ENCODE data around the gene TNFRSF1B.

The TNFRSF1B gene

DNA sequence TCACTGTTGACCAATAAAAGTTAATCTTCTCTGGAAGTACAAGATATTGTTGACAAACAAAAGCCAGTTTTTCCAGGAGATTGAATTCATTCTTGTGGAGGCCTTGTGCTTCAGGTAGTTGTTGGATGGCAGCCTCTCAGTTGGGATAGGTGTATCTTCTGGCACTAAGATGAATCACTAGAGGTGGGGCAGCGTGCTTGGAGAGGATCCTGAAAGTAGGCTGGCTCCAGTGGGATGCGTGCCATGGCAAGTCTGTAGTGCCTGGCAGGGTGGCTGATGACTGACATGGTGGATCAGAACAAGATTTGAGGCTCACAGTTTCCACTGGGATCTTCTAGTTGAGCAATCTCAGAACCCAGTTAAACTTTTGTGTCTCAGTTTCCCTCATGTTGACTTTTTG is 65.4 kb downstream of the TNFRSF1B start:
- Histone ChIP-seq H3K9me3 (ENCODE audit: control insufficient read depth, low read length) (no peaks in the 10 kb centered on the region), H3K4me2 (ENCODE audit: low read length) (peak overlapping the region; percentile 4), H3K4me3 (ENCODE audit: low read depth, low read length) (no peak overlapping the region), H3K36me3 (ENCODE audit: control insufficient read depth, insufficient read depth, low read length) (no peaks in the 10 kb centered on the region), H3K9ac (no peak overlapping the region), H3K79me2 (peaks cover 13% of the 10 kb centered on the region), H3K4me1 (peaks cover 3% of the 10 kb centered on the region), H3K27ac (no peak overlapping the region), H2AFZ (no peak overlapping the region), H3K27me3 (ENCODE audit: control insufficient read depth, insufficient read depth, low read length) (no peaks in the 10 kb centered on the region)
- TF ChIP-seq, protein P1, sequence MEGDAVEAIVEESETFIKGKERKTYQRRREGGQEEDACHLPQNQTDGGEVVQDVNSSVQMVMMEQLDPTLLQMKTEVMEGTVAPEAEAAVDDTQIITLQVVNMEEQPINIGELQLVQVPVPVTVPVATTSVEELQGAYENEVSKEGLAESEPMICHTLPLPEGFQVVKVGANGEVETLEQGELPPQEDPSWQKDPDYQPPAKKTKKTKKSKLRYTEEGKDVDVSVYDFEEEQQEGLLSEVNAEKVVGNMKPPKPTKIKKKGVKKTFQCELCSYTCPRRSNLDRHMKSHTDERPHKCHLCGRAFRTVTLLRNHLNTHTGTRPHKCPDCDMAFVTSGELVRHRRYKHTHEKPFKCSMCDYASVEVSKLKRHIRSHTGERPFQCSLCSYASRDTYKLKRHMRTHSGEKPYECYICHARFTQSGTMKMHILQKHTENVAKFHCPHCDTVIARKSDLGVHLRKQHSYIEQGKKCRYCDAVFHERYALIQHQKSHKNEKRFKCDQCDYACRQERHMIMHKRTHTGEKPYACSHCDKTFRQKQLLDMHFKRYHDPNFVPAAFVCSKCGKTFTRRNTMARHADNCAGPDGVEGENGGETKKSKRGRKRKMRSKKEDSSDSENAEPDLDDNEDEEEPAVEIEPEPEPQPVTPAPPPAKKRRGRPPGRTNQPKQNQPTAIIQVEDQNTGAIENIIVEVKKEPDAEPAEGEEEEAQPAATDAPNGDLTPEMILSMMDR (IDR thresholded peaks at IDR 0.05), result no peak

DNA sequence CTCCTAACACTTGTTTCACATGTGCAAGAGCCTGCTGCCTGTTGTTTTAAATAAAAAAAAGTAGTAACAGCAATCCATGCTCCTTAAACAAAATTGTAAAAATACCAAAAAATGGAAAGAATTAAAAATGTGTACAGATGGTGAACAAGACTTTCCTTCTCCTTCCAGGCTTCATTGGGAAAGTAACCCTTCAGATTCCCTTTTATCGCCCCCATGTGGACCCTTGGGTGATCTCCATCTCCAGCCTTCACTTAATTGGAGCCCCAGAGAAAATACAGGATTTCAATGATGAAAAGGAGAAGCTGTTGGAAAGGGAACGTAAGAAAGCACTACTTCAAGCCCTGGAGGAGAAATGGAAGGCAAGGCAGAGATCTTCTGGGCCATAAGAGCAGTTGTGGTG is 77.3 kb downstream of the TNFRSF1B start:
- Histone ChIP-seq H3K9me3 (ENCODE audit: control insufficient read depth, low read length) (no peaks in the 10 kb centered on the region), H3K4me3 (ENCODE audit: low read depth, low read length) (peak overlapping the region; percentile 13), H2AFZ (no peak overlapping the region), H3K9ac (no peak overlapping the region), H3K36me3 (ENCODE audit: control insufficient read depth, insufficient read depth, low read length) (no peaks in the 10 kb centered on the region), H3K79me2 (no peaks in the 10 kb centered on the region), H3K27me3 (ENCODE audit: control insufficient read depth, insufficient read depth, low read length) (no peaks in the 10 kb centered on the region), H3K27ac (peak overlapping the region; percentile 47), H3K4me1 (no peaks in the 10 kb centered on the region), H3K4me2 (ENCODE audit: low read length) (peak overlapping the region; percentile 39)
- TF ChIP-seq, protein P1 (IDR thresholded peaks at IDR 0.05), result peak; percentile 24

DNA sequence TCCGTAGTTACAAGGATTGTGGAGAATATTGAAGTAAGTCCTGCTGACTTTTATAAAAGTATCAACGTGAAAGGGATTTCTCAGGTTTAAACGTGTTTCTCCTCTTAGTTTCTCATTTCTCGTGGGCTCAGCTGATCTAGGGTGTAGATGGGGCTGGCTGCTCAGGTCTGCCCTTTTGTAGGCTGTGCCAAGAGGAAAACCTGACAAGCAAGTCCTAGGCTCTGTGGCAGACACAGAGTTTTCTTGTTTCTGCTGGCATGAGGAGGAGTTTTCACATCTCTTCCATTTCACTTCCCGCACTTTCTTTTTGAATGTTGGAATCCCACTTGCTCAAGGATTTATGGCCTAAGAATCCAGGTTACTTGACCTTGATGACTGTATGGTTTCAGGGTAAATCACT is 77.8 kb downstream of the TNFRSF1B start:
- Histone ChIP-seq H3K27ac (peak overlapping the region; percentile 47), H3K27me3 (ENCODE audit: control insufficient read depth, insufficient read depth, low read length) (no peaks in the 10 kb centered on the region), H3K36me3 (ENCODE audit: control insufficient read depth, insufficient read depth, low read length) (no peaks in the 10 kb centered on the region), H3K4me3 (ENCODE audit: low read depth, low read length) (peak overlapping the region; percentile 13), H2AFZ (no peak overlapping the region), H3K79me2 (no peaks in the 10 kb centered on the region), H3K4me2 (ENCODE audit: low read length) (peak overlapping the region; percentile 39), H3K4me1 (no peaks in the 10 kb centered on the region), H3K9me3 (ENCODE audit: control insufficient read depth, low read length) (no peaks in the 10 kb centered on the region), H3K9ac (no peak overlapping the region)
- TF ChIP-seq, protein P1 (IDR thresholded peaks at IDR 0.05), result no peak

DNA sequence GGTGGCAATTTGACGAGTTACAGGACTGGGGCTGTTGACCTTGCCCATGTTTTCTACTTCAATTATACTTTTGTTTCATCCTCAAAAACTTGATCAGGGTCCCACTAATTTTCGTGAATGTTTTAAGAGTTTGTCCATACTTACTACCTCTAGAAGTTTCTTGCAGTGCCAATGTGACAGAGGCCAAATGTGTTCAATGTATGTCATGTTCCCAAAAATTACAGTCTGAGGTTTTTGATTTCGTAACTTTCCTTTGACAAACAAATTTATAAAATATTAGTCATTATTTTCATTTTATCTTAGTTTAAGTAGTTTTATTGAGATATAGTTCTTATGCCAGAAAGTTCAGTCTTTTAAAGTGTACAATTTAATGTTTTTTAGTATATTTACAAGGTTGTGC is 78.3 kb downstream of the TNFRSF1B start:
- no peaks in the 10 kb centered on the region for H3K27me3 ChIP-seq (ENCODE audit: control insufficient read depth, insufficient read depth, low read length)
- no peaks in the 10 kb centered on the region for H3K9me3 ChIP-seq (ENCODE audit: control insufficient read depth, low read length)
- TF ChIP-seq, protein P1 (IDR thresholded peaks at IDR 0.05), result no peak
- H3K27ac ChIP-seq, result peak overlapping the region; percentile 47
- no peaks in the 10 kb centered on the region for H3K4me1 ChIP-seq
- no peaks in the 10 kb centered on the region for H3K79me2 ChIP-seq
- peak overlapping the region; percentile 39 for H3K4me2 ChIP-seq (ENCODE audit: low read length)
- H2AFZ ChIP-seq, result no peak overlapping the region
- no peak overlapping the region for H3K4me3 ChIP-seq (ENCODE audit: low read depth, low read length)
- no peak overlapping the region for H3K9ac ChIP-seq
- H3K36me3 ChIP-seq (ENCODE audit: control insufficient read depth, insufficient read depth, low read length), result no peaks in the 10 kb centered on the region

DNA sequence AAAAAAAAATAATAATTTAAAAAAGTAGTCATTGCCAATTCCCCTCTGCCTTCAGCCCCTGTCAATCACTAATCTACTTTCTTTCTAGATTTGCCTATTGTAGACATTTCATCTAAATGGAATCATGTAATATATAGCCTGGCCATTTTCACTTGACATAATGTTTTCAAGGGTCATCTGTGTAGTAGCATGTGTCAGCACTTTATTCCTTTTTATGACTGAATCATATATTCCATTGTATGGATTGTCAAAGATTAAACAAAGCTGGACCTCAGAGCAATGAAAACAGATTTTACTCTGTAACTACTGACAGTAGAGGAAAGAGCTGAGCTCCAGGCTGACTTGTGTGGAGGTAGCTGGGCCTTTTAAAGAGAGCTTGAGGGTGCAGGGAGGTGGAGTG is 78.9 kb downstream of the TNFRSF1B start:
- no peaks in the 10 kb centered on the region for H3K79me2 ChIP-seq
- no peaks in the 10 kb centered on the region for H3K27me3 ChIP-seq (ENCODE audit: control insufficient read depth, insufficient read depth, low read length)
- H2AFZ ChIP-seq, result no peak overlapping the region
- H3K27ac ChIP-seq, result no peak overlapping the region
- no peaks in the 10 kb centered on the region for H3K9me3 ChIP-seq (ENCODE audit: control insufficient read depth, low read length)
- TF ChIP-seq, protein P1 (IDR thresholded peaks at IDR 0.05), result no peak
- no peaks in the 10 kb centered on the region for H3K36me3 ChIP-seq (ENCODE audit: control insufficient read depth, insufficient read depth, low read length)
- H3K4me2 ChIP-seq (ENCODE audit: low read length), result no peak overlapping the region
- H3K9ac ChIP-seq, result no peak overlapping the region
- no peak overlapping the region for H3K4me3 ChIP-seq (ENCODE audit: low read depth, low read length)
- no peaks in the 10 kb centered on the region for H3K4me1 ChIP-seq

All from parathyroid adenoma (tissue), 2 donors.